SK-N-SH (cell line): ENCODE data around the gene NIT2. TPM values are rescaled to one million over a fixed set of nuclear protein-coding genes. Genes with fewer than 3 reads are reported as not detected.

Source experiments
- CTCF ChIA-PET: fragments of 300-600, 350-600 bp; formaldehyde crosslinking; extraction: SDS; loops from one replicate; lab custom pipeline; 2021; lab: Yijun Ruan, JAX
- POLR2A ChIA-PET: fragments of 350-600 bp; sonication (Branson Sonifier 250); formaldehyde crosslinking; extraction: SDS; loops from one replicate; lab custom pipeline; 2020; ENCODE audit warnings: antibody characterized with exemption, inconsistent platforms; lab: Yijun Ruan, JAX
- DNase-seq: peaks from one replicate; pipeline ENCODE4 v3.0.0; 2012
- H2AFZ ChIP-seq: fragments of 200-600 bp; sonication (generic); 2 replicates; pipeline ENCODE4 v1.8.1; 2016; ENCODE audit warnings: antibody characterized with exemption, mild to moderate bottlenecking, low read depth
- H3F3A ChIP-seq: fragments of 200-600 bp; sonication (generic); replicated peaks from 2 replicates; pipeline ENCODE3; 2016; ENCODE audit warnings: antibody characterized with exemption, mild to moderate bottlenecking; ENCODE audit not compliant: insufficient read depth
- H3K27ac ChIP-seq, 2 experiments: fragments of 200-500 bp in 1 of 2; fragments of 200-600 bp in 1 of 2; sonication (Bioruptor generic) in 1 of 2; sonication (generic), shearing (Covaris generic) in 1 of 2; 2 replicates each; pipeline versions ENCODE4 v1.5.1 to v1.6.1; 2014 to 2016; ENCODE audit warnings: low read depth in 2 of 2, inconsistent platforms in 1 of 2, low read length in 1 of 2, mild to moderate bottlenecking in 1 of 2, mixed read lengths in 1 of 2
- H3K27me3 ChIP-seq: fragments of 200-600 bp; sonication (generic), shearing (Covaris generic); 2 replicates; pipeline ENCODE4 v1.6.1; 2016; ENCODE audit warnings: mixed run types; ENCODE audit not compliant: insufficient read depth
- H3K36me3 ChIP-seq, 2 experiments: fragments of 200-500 bp in 1 of 2; fragments of 200-600 bp in 1 of 2; sonication (Bioruptor generic) in 1 of 2; sonication (generic) in 1 of 2; replicated peaks in 1 of 2; 2 replicates each; pipeline versions ENCODE3 to v1.5.1; 2014 to 2016; ENCODE audit warnings: low read length in 1 of 2, mild to moderate bottlenecking in 1 of 2; ENCODE audit not compliant: insufficient read depth in 2 of 2, control insufficient read depth in 1 of 2
- H3K4me1 ChIP-seq, 2 experiments: fragments of 200-500 bp in 1 of 2; fragments of 200-600 bp in 1 of 2; sonication (Bioruptor generic) in 1 of 2; sonication (generic), shearing (Covaris generic) in 1 of 2; 2 replicates each; pipeline versions ENCODE4 v1.5.1 to v1.6.1; 2014 to 2016; ENCODE audit warnings: low read depth in 1 of 2, low read length in 1 of 2, mixed run types in 1 of 2; ENCODE audit not compliant: insufficient read depth in 2 of 2, control insufficient read depth in 1 of 2
- H3K4me2 ChIP-seq: fragments of 200-600 bp; sonication (generic), shearing (Covaris generic); 2 replicates; pipeline ENCODE4 v1.6.1; 2017; ENCODE audit warnings: mixed run types
- H3K4me3 ChIP-seq, 2 experiments: fragments of 200-500 bp in 1 of 2; fragments of 200-600 bp in 1 of 2; sonication (Bioruptor generic) in 1 of 2; sonication (generic), shearing (Covaris generic) in 1 of 2; 2 replicates each; pipeline versions ENCODE4 v1.5.1 to v1.8.1; 2014 to 2016; ENCODE audit warnings: low read depth in 2 of 2, inconsistent platforms in 1 of 2, low read length in 1 of 2, mild to moderate bottlenecking in 1 of 2, mixed read lengths in 1 of 2, moderate library complexity in 1 of 2
- H3K79me2 ChIP-seq: fragments of 200-600 bp; sonication (generic); 2 replicates; pipeline ENCODE4 v1.8.1; 2017; ENCODE audit warnings: mild to moderate bottlenecking; ENCODE audit not compliant: insufficient read depth
- H3K9ac ChIP-seq: fragments of 200-600 bp; sonication (generic); 2 replicates; pipeline ENCODE4 v1.6.1; 2017; ENCODE audit warnings: mixed run types
- H3K9me2 ChIP-seq: fragments of 200-600 bp; sonication (generic); 2 replicates; pipeline ENCODE4 v1.6.1; 2017; ENCODE audit warnings: mixed run types
- H3K9me3 ChIP-seq: fragments of 200-600 bp; sonication (generic); 2 replicates; pipeline ENCODE4 v1.6.1; 2017; ENCODE audit warnings: mixed run types, mild to moderate bottlenecking, moderate library complexity
- H4K20me1 ChIP-seq: fragments of 200-600 bp; sonication (generic); 2 replicates; pipeline ENCODE4 v1.6.1; 2017; ENCODE audit warnings: mild to moderate bottlenecking, mixed run types; ENCODE audit not compliant: insufficient read depth
- CTCF ChIP-seq: fragments of 200-600 bp; sonication (generic); IDR thresholded peaks from 2 replicates; pipeline ENCODE4 v1.6.1; 2017; ENCODE audit warnings: antibody characterized with exemption, mild to moderate bottlenecking, moderate library complexity
- ELF1 ChIP-seq: IDR thresholded peaks from 2 replicates; pipeline ENCODE4 v1.4.0; 2012
- EZH2phosphoT487 ChIP-seq: fragments of 200-600 bp; sonication (generic); IDR thresholded peaks from 2 replicates; pipeline ENCODE4 v1.6.1; 2017; ENCODE audit warnings: low read depth, mixed run types, mild to moderate bottlenecking, antibody characterized with exemption, moderate library complexity, borderline replicate concordance
- FOXJ3 ChIP-seq: sonication (generic); formaldehyde crosslinking; IDR thresholded peaks from 2 replicates; pipeline ENCODE4 v1.5.1; 2020; ENCODE audit warnings: mild to moderate bottlenecking, missing genetic modification reagents
- GABPA ChIP-seq: IDR thresholded peaks from 2 replicates; pipeline ENCODE4 v1.4.0; 2012; ENCODE audit warnings: low read depth, mild to moderate bottlenecking
- JUND ChIP-seq: IDR thresholded peaks from 2 replicates; pipeline ENCODE4 v1.4.0; 2012
- NFIC ChIP-seq: IDR thresholded peaks from 2 replicates; pipeline ENCODE4 v1.4.0; 2012; ENCODE audit warnings: borderline replicate concordance
- NRF1 ChIP-seq: IDR thresholded peaks from 2 replicates; pipeline ENCODE4 v1.6.1; 2012; ENCODE audit warnings: low read depth, mild to moderate bottlenecking, low read length
- RAD21 ChIP-seq: IDR thresholded peaks from 2 replicates; pipeline ENCODE4 v1.6.1; 2012; ENCODE audit warnings: mild to moderate bottlenecking, low read length
- RCOR1 ChIP-seq: fragments of 150-350 bp; IDR thresholded peaks from 2 replicates; pipeline ENCODE4 v1.6.1; 2017; ENCODE audit warnings: antibody characterized with exemption, low read length
- REST ChIP-seq: IDR thresholded peaks from 2 replicates; pipeline ENCODE4 v1.6.1; 2012; ENCODE audit warnings: mild to moderate bottlenecking, low read depth, low read length, moderate library complexity
- RXRA ChIP-seq: IDR thresholded peaks from 2 replicates; pipeline ENCODE4 v1.4.0; 2012; ENCODE audit warnings: low read depth, mild to moderate bottlenecking, borderline replicate concordance
- SIN3A ChIP-seq: IDR thresholded peaks from 2 replicates; pipeline ENCODE4 v1.6.1; 2012; ENCODE audit warnings: low read depth, mild to moderate bottlenecking, low read length, moderate library complexity, borderline replicate concordance
- TEAD4 ChIP-seq: IDR thresholded peaks from 2 replicates; pipeline ENCODE4 v1.4.0; 2012; ENCODE audit warnings: mild to moderate bottlenecking, borderline replicate concordance; ENCODE audit not compliant: insufficient read depth
- USF1 ChIP-seq: IDR thresholded peaks from 2 replicates; pipeline ENCODE4 v1.4.0; 2012; ENCODE audit warnings: low read depth, borderline replicate concordance
- WGBS: methylation state at CpG from one replicate; pipeline ENCODE4 v1.1.6; 2017; ENCODE audit warnings: low lambda C conversion rate; 5-methylcytosine and 5-hydroxymethylcytosine counted together
- polyA plus RNA-seq, 3 experiments: library from polyadenylated mRNA; depleted of rRNA; stranded (reverse); fragments of >200 nt; gene quantifications; 2 replicates each; pipeline ENCODE4 v1.2.3, GENCODE V29; 2012

The NIT2 gene
- polyA plus RNA-seq, 1 of the 3 experiments (the other 2 are of a cell fraction), result 28.6 TPM

GRCh38 chr3:100359035-100359434, 24.5 kb downstream of the NIT2 start:
- TF ChIP-seq EZH2phosphoT487 (no peak), JUND (no peak), ELF1 (no peak), REST (no peak), NRF1 (no peak), NFIC (no peak), CTCF (no peak), RAD21 (no peak), TEAD4 (no peak), RXRA (no peak), FOXJ3 (CRISPR knock-in tag) (no peak), SIN3A (no peak), USF1 (no peak), RCOR1 (no peak), GABPA (no peak)
- no peak overlapping the region for H2AFZ ChIP-seq
- H3K9me3 ChIP-seq, result no peaks in the 10 kb centered on the region
- H3K36me3 ChIP-seq, result peaks cover 67 to 69% of the 10 kb centered on the region in 2 experiments
- no peak overlapping the region for H3K27ac ChIP-seq
- no peak overlapping the region for H3K4me2 ChIP-seq
- no peaks in the 10 kb centered on the region; a peak in 1 of 4 replicates for H3K4me1 ChIP-seq
- H3K9me2 ChIP-seq, result no peaks in the 10 kb centered on the region
- H4K20me1 ChIP-seq, result no peaks in the 10 kb centered on the region
- DNase-seq, result no peak
- POLR2A ChIA-PET, result no interaction called here
- WGBS, result 93% methylated on average over 3 of the region's 3 CpGs
- no peaks in the 10 kb centered on the region for H3K27me3 ChIP-seq
- CTCF ChIA-PET, result interaction anchor here (0.6 to 1.2 kb wide), 3 partner anchors 30 to 689 kb away, joined by 3 to 4 read pairs (median 3); no protein-coding TSS in a partner anchor
- no peak overlapping the region for H3K9ac ChIP-seq
- peaks cover 16% of the 10 kb centered on the region for H3F3A ChIP-seq
- H3K4me3 ChIP-seq, result no peak overlapping the region
- H3K79me2 ChIP-seq, result no peaks in the 10 kb centered on the region
